DND-41 (cell line): ENCODE results near the gene PI4KA.

Experiments used
- ATAC-seq: fragments of 200-7000 bp; cut with Tn5 transposase; 3 replicates; pipeline ENCODE4 v1.9.1; 2021; ENCODE audit warnings: low read depth; ENCODE audit not compliant: insufficient read depth
- DNase-seq: peaks from one replicate; pipeline ENCODE4 v3.0.0-alpha.2; 2020
- H2AFZ ChIP-seq: 2 replicates; pipeline ENCODE4 v1.6.0; 2012; ENCODE audit warnings: low read depth, low read length
- H3K27ac ChIP-seq: 2 replicates; pipeline ENCODE4 v1.5.1; 2012; ENCODE audit warnings: low read length, inconsistent platforms
- H3K27me3 ChIP-seq: fragments of 200-600 bp; sonication (generic); 2 replicates; pipeline ENCODE4 v1.6.0; 2012; ENCODE audit warnings: low read length, mild to moderate bottlenecking, inconsistent platforms; ENCODE audit not compliant: insufficient read depth, poor library complexity
- H3K36me3 ChIP-seq: 2 replicates; pipeline ENCODE4 v1.5.1; 2012; ENCODE audit warnings: low read length, inconsistent platforms; ENCODE audit not compliant: insufficient read depth
- H3K4me1 ChIP-seq: 2 replicates; pipeline ENCODE4 v1.5.1; 2012; ENCODE audit warnings: mild to moderate bottlenecking, low read length; ENCODE audit not compliant: insufficient read depth
- H3K4me2 ChIP-seq: 2 replicates; pipeline ENCODE4 v1.6.0; 2012; ENCODE audit warnings: mild to moderate bottlenecking, moderate library complexity, low read length, inconsistent platforms; ENCODE audit not compliant: insufficient read depth
- H3K4me3 ChIP-seq, 2 experiments: fragments of 200-600 bp in 1 of 2; shearing (Covaris generic) in 1 of 2; 2 replicates each; pipeline ENCODE4 v1.5.1; 2012 to 2016; ENCODE audit warnings: inconsistent platforms in 2 of 2, low read length in 2 of 2, mild to moderate bottlenecking in 2 of 2, low read depth in 1 of 2, moderate library complexity in 1 of 2
- H3K79me2 ChIP-seq: 2 replicates; pipeline ENCODE4 v1.6.0; 2012; ENCODE audit warnings: low read length, inconsistent platforms; ENCODE audit not compliant: insufficient read depth
- H3K9ac ChIP-seq: 2 replicates; pipeline ENCODE4 v1.6.0; 2012; ENCODE audit warnings: low read depth, mild to moderate bottlenecking, inconsistent platforms, low read length, moderate library complexity
- H3K9me3 ChIP-seq: 2 replicates; pipeline ENCODE4 v1.5.1; 2012; ENCODE audit warnings: low read length, moderate library complexity, mild to moderate bottlenecking, inconsistent platforms; ENCODE audit not compliant: insufficient read depth, severe bottlenecking
- H4K20me1 ChIP-seq: 2 replicates; pipeline ENCODE4 v1.6.0; 2012; ENCODE audit warnings: low read length; ENCODE audit not compliant: insufficient read depth
- CTCF ChIP-seq: IDR thresholded peaks from 2 replicates; pipeline ENCODE4 v1.5.1; 2012; ENCODE audit warnings: borderline replicate concordance, low read length, moderate library complexity, mild to moderate bottlenecking; ENCODE audit not compliant: poor library complexity, severe bottlenecking; ENCODE audit errors: extremely low read depth
- EZH2 ChIP-seq: IDR thresholded peaks from 3 replicates; pipeline ENCODE4 v1.6.1; 2012; ENCODE audit warnings: borderline replicate concordance, low read depth, mild to moderate bottlenecking, moderate library complexity, low read length, inconsistent platforms; ENCODE audit not compliant: severe bottlenecking

Gene PI4KA

GRCh38 chr22:20779818-20780158, 78.8 kb downstream of the PI4KA start:
- Histone ChIP-seq H3K4me3 (no peak overlapping the region), H3K79me2 (no peaks in the 10 kb centered on the region), H3K4me2 (no peak overlapping the region), H3K9ac (no peak overlapping the region), H3K4me1 (no peaks in the 10 kb centered on the region), H2AFZ (no peak overlapping the region), H3K27me3 (no peaks in the 10 kb centered on the region), H4K20me1 (0 out of 2 replicates have a peak, but pooled peaks cover 11% of the 10 kb centered on the region), H3K27ac (no peak overlapping the region), H3K9me3 (no peaks in the 10 kb centered on the region), H3K36me3 (peaks cover 66% of the 10 kb centered on the region)
- TF ChIP-seq EZH2 (no peak), CTCF (no peak)
- DNase-seq = no peak
- ATAC-seq = no peak

- no peak for TF ChIP-seq EZH2
- no peak for TF ChIP-seq CTCF
- Histone ChIP-seq H3K4me1 (no peaks in the 10 kb centered on the region), H3K4me2 (no peak overlapping the region), H3K9ac (no peak overlapping the region), H3K27me3 (no peaks in the 10 kb centered on the region), H3K27ac (no peak overlapping the region), H3K9me3 (no peaks in the 10 kb centered on the region), H3K79me2 (no peaks in the 10 kb centered on the region), H2AFZ (no peak overlapping the region), H4K20me1 (0 out of 2 replicates have a peak, but pooled peaks cover 11% of the 10 kb centered on the region), H3K36me3 (peaks cover 66% of the 10 kb centered on the region), H3K4me3 (no peak overlapping the region)
- no peak for DNase-seq
- ATAC-seq = no peak
Measured at GRCh38 chr22:20779014-20779817, 79.4 kb downstream of the PI4KA start.

- no peak for DNase-seq
Measured at GRCh38 chr22:20777420-20778177, 81.0 kb downstream of the PI4KA start.

More at GRCh38 chr22:20777420-20778177, 81.0 kb downstream of the PI4KA start:
- no peaks in the 10 kb centered on the region for H3K4me1 ChIP-seq
- 0 out of 2 replicates have a peak, but pooled peaks cover 8% of the 10 kb centered on the region for H4K20me1 ChIP-seq
- H3K9me3 ChIP-seq = no peaks in the 10 kb centered on the region
- peaks cover 62% of the 10 kb centered on the region for H3K36me3 ChIP-seq
- H3K9ac ChIP-seq = no peak overlapping the region
- H3K27me3 ChIP-seq = no peaks in the 10 kb centered on the region
- no peak overlapping the region for H3K27ac ChIP-seq
- no peak overlapping the region for H3K4me3 ChIP-seq
- no peaks in the 10 kb centered on the region for H3K79me2 ChIP-seq
- no peak overlapping the region for H3K4me2 ChIP-seq
- TF ChIP-seq EZH2 (no peak), CTCF (no peak)
- ATAC-seq = no peak
- H2AFZ ChIP-seq = no peak overlapping the region
